Activated naive CD4-positive, alpha-beta T cell treated with anti-CD3 and anti-CD28 coated beads, Interleukin-2, amount 10 ng/mL, durations not matched to agents 7 days and 5 days (primary cell): Measurements from ENCODE around the gene CHST1.

Experiments
- CTCF ChIA-PET: fragments of 350-600 bp; sonication (Branson Sonifier 250); formaldehyde crosslinking; loops from one replicate; lab custom pipeline; 2021; ENCODE audit warnings: antibody characterized with exemption; lab: Charles Lee
- DNase-seq: peaks from one replicate; pipeline ENCODE4 v3.0.0-alpha.2; 2020
- H3K27ac Mint-ChIP-seq: one replicate; pipeline ENCODE4 v1.8.0; 2021; ENCODE audit warnings: mild to moderate bottlenecking, moderate library complexity, mixed read lengths
- H3K27me3 Mint-ChIP-seq: one replicate; pipeline ENCODE4 v1.8.0; 2021; ENCODE audit warnings: mild to moderate bottlenecking, mixed read lengths
- H3K36me3 Mint-ChIP-seq: one replicate; pipeline ENCODE4 v1.8.0; 2021; ENCODE audit warnings: mixed read lengths
- H3K4me1 Mint-ChIP-seq: one replicate; pipeline ENCODE4 v1.8.0; 2021; ENCODE audit warnings: mixed read lengths
- H3K4me3 Mint-ChIP-seq: one replicate; pipeline ENCODE4 v1.8.0; 2021; ENCODE audit warnings: mild to moderate bottlenecking, moderate library complexity, mixed read lengths
- H3K9me3 Mint-ChIP-seq: one replicate; pipeline ENCODE4 v1.8.0; 2021; ENCODE audit warnings: mixed read lengths

CHST1 gene

DNA sequence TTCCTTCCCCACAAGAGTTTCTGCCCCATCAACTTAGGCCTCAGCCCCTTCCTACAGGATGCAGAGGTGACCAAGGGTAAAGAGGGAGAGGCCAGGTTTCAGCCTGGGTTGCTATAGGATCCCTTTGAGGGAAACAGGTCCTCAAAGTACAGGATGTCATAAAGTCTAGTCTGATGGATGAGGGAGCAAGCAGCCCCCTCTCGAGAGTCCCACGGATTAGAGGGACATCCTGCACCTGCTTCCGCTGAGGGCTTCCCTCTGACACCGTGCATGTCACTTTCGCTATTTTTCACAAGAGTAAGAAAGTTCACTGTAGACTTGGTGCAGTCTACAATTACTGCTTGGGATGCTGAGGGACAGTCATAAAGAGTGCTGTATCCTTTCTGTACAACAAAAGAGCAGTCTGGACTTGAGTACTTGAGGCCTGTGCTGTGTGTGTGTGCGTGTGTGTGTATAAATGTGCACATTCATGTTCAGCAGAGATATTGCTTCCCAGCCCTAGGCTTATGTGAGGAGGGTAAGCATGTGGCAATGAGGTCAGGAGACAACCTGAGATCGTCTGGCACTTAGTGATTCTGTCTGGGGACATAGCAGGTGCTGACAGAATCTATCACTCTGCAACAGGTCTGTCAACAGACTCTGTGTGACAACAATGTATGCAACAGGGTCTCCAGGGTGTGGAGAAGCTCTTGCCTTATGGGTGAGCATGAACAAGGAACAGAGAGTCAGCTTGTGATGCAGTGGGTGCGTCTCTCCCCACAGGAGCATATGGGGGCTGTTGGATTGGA lies 18.0 kb upstream of the CHST1 start:
- Mint-ChIP-seq H3K27me3 (peaks cover 28% of the 10 kb centered on the region), H3K36me3 (no peaks in the 10 kb centered on the region), H3K27ac (no peak overlapping the region), H3K4me1 (no peaks in the 10 kb centered on the region), H3K4me3 (no peak overlapping the region), H3K9me3 (no peaks in the 10 kb centered on the region)
- DNase-seq = no peak
- CTCF ChIA-PET = no interaction called here

DNA sequence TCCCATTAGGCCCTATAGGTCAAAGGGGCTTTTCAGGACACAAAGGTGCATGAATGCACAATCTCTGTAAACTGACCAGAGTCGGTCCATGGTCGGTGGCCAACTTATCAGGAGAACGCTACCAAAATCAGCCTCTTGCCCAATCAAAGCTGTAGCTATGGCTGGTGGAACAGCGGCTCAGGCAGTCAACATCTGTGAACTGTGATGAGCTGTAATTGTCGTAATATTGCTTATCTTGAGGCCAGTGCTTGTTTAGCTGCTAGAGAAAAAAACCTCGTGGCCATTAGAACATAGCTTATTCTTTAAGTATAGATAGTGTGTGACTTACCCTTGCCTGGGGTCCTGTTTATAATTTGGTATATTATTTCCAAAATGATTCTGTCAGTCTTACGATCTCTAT lies 14.4 kb upstream of the CHST1 start:
- Mint-ChIP-seq H3K9me3 (no peaks in the 10 kb centered on the region), H3K4me3 (no peak overlapping the region), H3K27ac (no peak overlapping the region), H3K4me1 (no peaks in the 10 kb centered on the region), H3K36me3 (no peaks in the 10 kb centered on the region), H3K27me3 (peaks cover 10% of the 10 kb centered on the region)
- CTCF ChIA-PET = interaction anchor here (1.0 kb wide), 1 partner anchor 25 kb away, joined by 4 read pairs; no protein-coding TSS in a partner anchor
- DNase-seq = no peak

DNA sequence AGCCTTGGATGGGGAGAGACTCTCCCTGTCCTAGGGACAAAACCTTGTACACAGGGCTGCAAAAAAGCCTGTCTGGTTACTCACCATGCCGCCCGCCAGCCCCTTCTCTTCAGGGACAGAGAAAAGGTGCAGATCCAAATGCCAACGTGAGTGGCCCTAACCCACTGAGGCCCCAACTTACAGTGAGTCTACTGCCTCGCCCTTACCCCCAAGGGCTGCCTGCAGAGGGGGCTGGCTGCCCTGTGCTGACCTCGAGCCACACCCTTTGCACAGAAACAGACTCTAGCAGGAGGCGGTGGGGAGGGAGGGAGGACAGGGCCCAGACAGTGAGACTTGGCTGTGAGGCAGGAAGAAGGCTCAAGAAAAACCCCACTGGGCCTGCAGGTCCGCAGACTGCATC lies 13.6 kb upstream of the CHST1 start:
- Mint-ChIP-seq H3K4me1 (no peaks in the 10 kb centered on the region), H3K4me3 (no peak overlapping the region), H3K9me3 (no peaks in the 10 kb centered on the region), H3K27ac (no peak overlapping the region), H3K36me3 (no peaks in the 10 kb centered on the region), H3K27me3 (peaks cover 2% of the 10 kb centered on the region)
- DNase-seq = no peak
- CTCF ChIA-PET = no interaction called here

DNA sequence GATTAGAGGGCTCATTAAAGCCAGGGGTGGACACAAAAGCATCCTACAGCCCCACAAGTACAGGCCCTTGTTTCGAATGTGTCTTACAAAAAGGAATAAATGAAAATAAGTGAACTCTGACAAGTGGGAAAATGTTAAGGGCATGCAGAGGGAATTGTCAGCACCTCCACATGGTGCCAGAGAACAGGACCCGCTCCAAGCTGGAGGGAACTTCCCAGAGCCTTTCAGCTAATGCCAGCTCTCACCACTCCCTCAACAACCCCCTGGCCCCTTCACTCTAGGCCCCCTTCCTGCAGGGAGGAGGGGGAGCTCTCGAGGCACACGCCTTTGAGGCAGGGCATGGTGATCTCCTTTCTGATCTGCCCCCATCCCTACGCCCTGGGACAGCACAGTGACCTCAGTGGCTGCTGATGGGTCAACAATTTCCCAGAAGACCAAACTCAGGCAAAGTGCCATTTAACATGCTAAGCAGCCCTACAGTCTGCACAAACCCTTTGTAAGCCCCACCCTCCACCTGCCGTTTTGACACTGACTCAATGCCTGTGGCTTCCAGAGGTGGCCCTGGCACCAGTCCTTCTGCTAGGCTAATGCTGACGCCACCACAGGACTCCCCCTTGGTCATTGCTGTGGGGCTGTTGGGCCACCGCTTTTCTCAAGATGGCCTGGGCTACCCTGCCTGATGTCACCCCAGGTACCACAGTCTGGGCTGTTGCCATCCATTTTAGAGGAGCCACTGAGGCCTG lies 12.5 kb upstream of the CHST1 start:
- no peak for DNase-seq
- Mint-ChIP-seq H3K36me3 (no peaks in the 10 kb centered on the region), H3K9me3 (no peaks in the 10 kb centered on the region), H3K27ac (no peak overlapping the region), H3K27me3 (no peaks in the 10 kb centered on the region), H3K4me3 (no peak overlapping the region), H3K4me1 (no peaks in the 10 kb centered on the region)
- CTCF ChIA-PET = no interaction called here

DNA sequence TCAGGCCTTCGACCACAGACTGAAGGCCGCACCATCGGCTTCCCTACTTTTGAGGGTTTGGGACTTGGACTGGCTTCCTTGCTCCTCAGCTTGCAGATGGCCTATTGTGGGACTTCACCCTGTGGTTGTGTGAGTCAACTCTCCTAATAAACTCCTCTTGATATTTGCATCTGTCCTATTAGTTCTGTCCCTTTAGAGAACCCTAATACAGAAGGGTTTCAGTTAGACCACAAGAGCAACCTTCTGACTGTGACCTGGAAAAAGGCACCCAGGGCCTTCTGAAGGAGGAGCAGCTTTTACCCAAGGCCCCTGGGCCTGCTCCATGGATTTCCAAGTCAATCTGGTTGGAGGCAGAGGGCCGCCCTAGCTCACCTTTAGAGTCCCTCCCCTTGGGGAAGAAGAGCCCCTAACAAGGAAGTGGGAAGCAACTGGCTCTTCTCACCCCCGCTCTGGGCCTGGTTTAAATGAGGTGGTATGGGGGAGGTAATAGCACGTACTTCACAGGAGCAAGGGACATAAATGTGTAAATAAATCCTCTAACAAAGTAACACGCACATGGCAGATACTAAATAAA lies 11.2 kb upstream of the CHST1 start:
- H3K4me1 Mint-ChIP-seq = no peaks in the 10 kb centered on the region
- H3K27ac Mint-ChIP-seq = no peak overlapping the region
- no peaks in the 10 kb centered on the region for H3K36me3 Mint-ChIP-seq
- CTCF ChIA-PET = no interaction called here
- no peak for DNase-seq
- peaks cover 6% of the 10 kb centered on the region for H3K27me3 Mint-ChIP-seq
- no peak overlapping the region for H3K4me3 Mint-ChIP-seq
- H3K9me3 Mint-ChIP-seq = no peaks in the 10 kb centered on the region

DNA sequence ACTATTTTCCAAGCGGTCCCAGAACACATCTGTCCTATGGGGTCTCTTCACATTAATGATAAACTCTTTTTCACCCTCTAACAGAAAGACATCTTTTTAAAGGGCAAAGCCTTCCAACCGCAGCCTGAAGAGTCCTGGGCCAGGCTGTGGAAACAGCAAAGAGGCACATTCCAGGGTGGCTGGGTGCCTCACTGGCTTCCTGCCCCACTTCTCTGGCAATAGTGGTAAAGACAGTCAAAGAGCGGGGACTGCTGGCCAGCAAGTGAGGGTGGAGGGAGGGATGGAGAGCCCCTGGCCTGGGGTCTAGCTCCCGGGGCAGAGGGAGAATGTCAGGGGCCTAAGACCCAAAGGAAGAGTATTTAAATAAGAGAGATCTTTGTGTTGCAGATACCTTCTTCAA lies 10.2 kb upstream of the CHST1 start:
- H3K9me3 Mint-ChIP-seq = no peaks in the 10 kb centered on the region
- no peak overlapping the region for H3K27ac Mint-ChIP-seq
- no peaks in the 10 kb centered on the region for H3K4me1 Mint-ChIP-seq
- H3K36me3 Mint-ChIP-seq = no peaks in the 10 kb centered on the region
- no peak for DNase-seq
- peaks cover 11% of the 10 kb centered on the region for H3K27me3 Mint-ChIP-seq
- H3K4me3 Mint-ChIP-seq = no peak overlapping the region
- CTCF ChIA-PET = no interaction called here

DNA sequence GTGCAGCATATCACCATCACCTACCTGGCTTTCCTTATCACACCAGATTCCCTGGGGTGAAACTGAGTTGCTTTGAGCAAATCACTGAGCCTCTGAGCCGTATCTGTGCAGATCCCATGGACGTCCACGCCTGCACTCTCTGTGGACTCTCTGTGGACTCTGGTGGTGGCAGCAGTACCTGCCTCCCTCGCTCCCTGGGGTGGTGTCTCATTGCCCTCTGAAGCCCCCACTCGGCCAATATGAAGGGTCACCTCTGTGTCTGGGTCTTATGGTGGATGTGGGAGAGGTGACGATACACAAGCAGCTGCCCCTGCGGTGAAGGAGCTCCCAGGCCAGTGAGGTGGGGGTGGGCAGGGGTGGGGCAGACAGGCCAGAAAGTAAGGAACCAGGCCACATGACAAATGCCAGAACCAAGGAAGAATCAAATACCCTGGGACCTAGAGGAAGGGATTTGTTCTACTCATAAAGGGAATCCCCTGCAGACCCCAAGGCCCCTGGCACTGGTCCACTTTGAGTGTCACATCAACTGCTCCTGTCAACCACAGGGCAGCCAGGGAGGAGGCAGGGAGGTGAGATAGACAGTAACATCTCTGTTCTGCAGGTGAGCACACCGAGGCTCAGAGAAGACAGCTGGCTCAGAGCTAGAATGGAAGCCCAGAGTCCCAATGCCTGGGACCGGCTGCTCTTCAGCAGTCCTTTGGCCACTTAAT lies 9.2 kb upstream of the CHST1 start:
- Mint-ChIP-seq H3K4me3 (no peak overlapping the region), H3K27me3 (peaks cover 19% of the 10 kb centered on the region), H3K9me3 (no peaks in the 10 kb centered on the region), H3K27ac (no peak overlapping the region), H3K4me1 (no peaks in the 10 kb centered on the region), H3K36me3 (no peaks in the 10 kb centered on the region)
- CTCF ChIA-PET = interaction anchor here (1.2 kb wide), 1 partner anchor 97 kb away, joined by 3 read pairs; no protein-coding TSS in a partner anchor
- DNase-seq = no peak

DNA sequence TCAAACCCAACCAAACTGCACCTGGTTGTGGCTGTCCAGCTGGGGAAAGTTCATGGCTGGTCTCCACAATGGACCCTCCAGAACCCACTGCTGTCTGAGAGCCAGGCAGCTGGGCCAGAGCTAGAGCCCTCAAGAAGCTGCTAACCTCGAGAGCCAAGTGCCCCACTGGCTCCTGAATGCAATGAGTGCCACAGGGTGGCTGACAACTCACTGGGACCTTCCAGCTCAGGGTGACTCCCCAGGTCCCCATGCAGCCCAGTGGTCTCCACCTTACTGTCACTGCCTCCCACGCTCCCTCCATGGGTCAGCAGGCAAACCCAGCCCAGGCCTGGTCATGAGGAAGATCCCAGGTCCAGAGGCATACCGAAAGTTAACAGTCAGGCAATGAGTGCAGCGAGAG lies 8.0 kb upstream of the CHST1 start:
- Mint-ChIP-seq H3K36me3 (no peaks in the 10 kb centered on the region), H3K4me1 (no peaks in the 10 kb centered on the region), H3K4me3 (no peak overlapping the region), H3K9me3 (no peaks in the 10 kb centered on the region), H3K27me3 (peaks cover 30% of the 10 kb centered on the region), H3K27ac (no peak overlapping the region)
- DNase-seq = no peak
- CTCF ChIA-PET = interaction anchor here (1.2 to 1.6 kb wide), 2 partner anchors 18 to 98 kb away, joined by 3 to 6 read pairs; no protein-coding TSS in a partner anchor

DNA sequence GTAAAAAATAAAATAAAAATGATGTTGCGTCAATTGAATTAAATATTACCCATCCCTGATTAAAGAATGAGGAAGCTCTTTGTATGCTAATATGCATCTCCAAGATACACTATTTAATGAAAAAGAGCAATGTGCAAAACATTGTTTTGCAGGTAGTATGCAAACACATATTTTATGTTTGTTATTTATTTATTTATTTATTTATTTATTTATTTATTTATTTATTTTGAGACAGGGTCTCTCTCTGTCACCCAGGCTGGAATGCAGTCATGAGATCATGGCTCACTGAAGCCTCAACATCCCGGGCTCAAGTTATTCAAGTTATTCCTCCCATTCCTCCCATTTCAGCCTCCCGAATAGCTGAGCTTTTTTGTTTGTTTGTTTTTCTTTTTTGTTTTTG lies 7.2 kb upstream of the CHST1 start:
- Mint-ChIP-seq H3K27ac (no peak overlapping the region), H3K4me1 (no peaks in the 10 kb centered on the region), H3K36me3 (no peaks in the 10 kb centered on the region), H3K9me3 (no peaks in the 10 kb centered on the region), H3K27me3 (peaks cover 38% of the 10 kb centered on the region), H3K4me3 (no peak overlapping the region)
- DNase-seq = no peak
- CTCF ChIA-PET = interaction anchor here (1.6 kb wide), 1 partner anchor 17 kb away, joined by 6 read pairs; no protein-coding TSS in a partner anchor

DNA sequence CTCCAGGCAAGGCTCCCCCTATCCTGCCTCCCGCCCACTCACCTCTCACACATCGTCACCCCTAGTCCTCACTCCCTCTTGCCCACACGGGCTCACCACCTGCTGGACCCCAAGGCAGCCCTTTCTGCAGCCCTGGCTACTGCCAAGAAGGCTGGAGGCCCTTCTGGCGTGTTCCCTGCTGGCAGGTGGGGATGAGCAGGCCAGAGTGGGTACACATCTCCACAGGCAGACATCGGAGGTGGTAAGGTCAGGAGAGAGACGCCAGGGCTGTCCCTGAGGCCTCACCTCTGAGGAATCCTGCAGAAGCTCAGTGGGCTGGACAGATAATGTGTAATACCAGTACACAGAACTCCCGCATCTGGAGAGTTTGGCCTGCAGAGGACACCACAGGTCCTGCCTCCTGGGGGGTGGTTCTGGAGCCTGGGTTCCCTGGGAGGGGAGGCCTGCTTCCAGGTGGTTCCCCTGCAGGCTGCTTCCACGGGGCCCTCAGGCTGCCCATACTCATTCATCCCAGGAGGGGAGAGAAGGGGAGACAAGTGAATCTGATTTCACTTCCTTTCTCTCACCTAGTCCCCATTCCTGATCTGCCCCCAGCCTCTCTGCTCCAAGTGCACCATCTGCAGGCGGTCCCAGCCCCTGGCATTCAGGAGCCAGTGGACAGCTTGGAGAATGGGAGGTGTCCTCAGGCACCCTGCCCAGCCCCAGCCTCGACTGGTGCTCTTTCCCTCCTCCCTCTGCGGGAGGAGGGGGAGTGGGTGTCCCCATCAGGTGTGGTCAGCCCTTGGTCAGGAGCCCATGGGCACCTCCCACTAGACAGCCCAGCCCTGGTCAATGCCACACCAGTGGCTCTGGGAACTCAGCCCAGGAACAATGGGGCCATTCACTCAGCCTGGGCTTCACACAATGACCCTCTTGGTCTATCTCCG lies 6.1 kb upstream of the CHST1 start:
- Mint-ChIP-seq H3K36me3 (no peaks in the 10 kb centered on the region), H3K4me1 (no peaks in the 10 kb centered on the region), H3K27ac (no peak overlapping the region), H3K9me3 (no peaks in the 10 kb centered on the region), H3K27me3 (peaks cover 49% of the 10 kb centered on the region), H3K4me3 (no peak overlapping the region)
- CTCF ChIA-PET = interaction anchor here (1.6 kb wide), 1 partner anchor 16 kb away, joined by 6 read pairs; no protein-coding TSS in a partner anchor
- no peak for DNase-seq

DNA sequence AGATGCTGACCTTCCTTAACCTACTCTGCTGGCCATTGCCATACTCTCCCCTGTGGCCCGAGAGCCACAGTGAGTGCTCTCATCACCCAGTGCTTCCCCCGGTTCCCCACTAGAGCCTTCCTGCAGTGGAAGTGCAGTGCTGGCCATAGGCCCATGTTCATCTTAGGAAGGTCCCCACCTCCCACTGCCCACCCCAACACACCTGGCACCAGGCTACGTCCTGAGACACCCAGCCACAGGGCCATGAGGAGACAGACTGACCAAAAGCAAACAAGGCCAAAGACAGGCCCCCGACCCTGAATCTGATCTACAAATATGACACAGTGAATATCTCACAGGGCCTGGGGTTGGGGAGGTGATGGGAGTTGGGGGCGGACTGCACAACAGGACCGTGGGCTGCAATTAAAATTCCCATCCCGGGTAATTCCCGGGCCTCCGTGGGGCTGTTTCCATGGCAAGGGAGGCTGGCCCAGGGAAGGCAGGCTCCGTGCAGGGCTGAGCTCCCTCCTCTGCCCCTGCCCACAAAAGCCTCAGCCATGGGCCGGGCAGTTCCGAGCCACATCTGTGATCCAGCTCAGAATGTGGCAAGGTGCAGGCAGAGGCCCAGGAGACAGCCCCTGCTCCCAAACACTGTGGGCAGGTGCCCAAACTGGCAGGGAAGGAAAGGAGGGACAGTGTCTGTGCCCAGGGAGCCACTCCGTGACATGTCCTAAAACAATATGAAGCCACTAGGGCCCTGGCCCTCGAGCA lies 5.1 kb upstream of the CHST1 start:
- H3K27ac Mint-ChIP-seq = no peak overlapping the region
- CTCF ChIA-PET = interaction anchor here (0.6 to 3.0 kb wide), 2 partner anchors 10 to 15 kb away, joined by 3 to 11 read pairs; no protein-coding TSS in a partner anchor

DNA sequence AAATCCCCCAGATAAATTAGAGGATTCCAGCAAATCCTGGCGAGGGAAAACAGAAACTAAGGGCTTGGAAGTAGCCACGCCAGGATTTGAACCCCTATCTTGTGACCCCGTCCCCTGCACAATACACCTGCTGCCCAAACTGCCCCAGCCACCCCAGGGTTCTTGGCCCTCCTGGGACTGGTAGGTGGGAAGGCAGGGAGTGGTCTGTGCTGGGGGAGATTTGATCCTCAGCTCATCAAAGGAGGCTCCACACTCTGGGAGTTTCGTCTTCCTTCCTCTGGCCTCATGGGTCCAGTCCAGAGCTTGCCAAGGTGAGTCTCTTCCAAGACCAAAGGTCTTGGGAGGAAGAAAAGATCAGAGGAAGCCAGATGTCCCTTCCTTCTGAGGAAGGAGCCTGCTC lies 4.5 kb upstream of the CHST1 start:
- Mint-ChIP-seq H3K4me3 (no peak overlapping the region), H3K4me1 (peaks cover 4% of the 10 kb centered on the region), H3K27ac (no peak overlapping the region), H3K9me3 (no peaks in the 10 kb centered on the region), H3K36me3 (no peaks in the 10 kb centered on the region), H3K27me3 (peaks cover 63% of the 10 kb centered on the region)
- no peak for DNase-seq
- CTCF ChIA-PET = interaction anchor here (3.0 kb wide), 1 partner anchor 15 kb away, joined by 11 read pairs; no protein-coding TSS in a partner anchor

More for the DNA sequence above, 5.1 kb upstream of the CHST1 start:
- no peaks in the 10 kb centered on the region for H3K36me3 Mint-ChIP-seq
- no peak for DNase-seq
- no peak overlapping the region for H3K4me3 Mint-ChIP-seq
- peaks cover 59% of the 10 kb centered on the region for H3K27me3 Mint-ChIP-seq
- H3K4me1 Mint-ChIP-seq = peaks cover 4% of the 10 kb centered on the region
- no peaks in the 10 kb centered on the region for H3K9me3 Mint-ChIP-seq
